HepG2 (cell line): Measurements from ENCODE around the gene PDXDC1. TPM values are rescaled to one million over a fixed set of nuclear protein-coding genes. Genes with fewer than 3 reads are reported as not detected.
"Not testable (repeated sequence)": the region's sequence is repeated elsewhere in the genome, so short reads cannot be mapped to it uniquely, and the experiment has no call there.

Experiments
- ATAC-seq: fragments of 200-7000 bp; cut with Tn5 transposase; 3 replicates; pipeline ENCODE4 v1.9.1; 2020; ENCODE audit warnings: mild to moderate bottlenecking, moderate library complexity
- BruUV-seq: library from RNA; stranded (reverse); fragments of 400-500 nt; replicated peaks from 2 replicates; lab custom pipeline; 2021; lab: Mats Ljungman, UMichigan
- CTCF ChIA-PET: fragments of 300-600 bp; formaldehyde crosslinking; extraction: SDS; loops from one replicate; lab custom pipeline; 2021; ENCODE audit warnings: low total read pairs, inconsistent platforms, low intra/inter-chr PET ratio; lab: Yijun Ruan, JAX
- POLR2A ChIA-PET: fragments of 350-600 bp; sonication (Branson Sonifier 250); formaldehyde crosslinking; loops from one replicate; lab custom pipeline; 2020; ENCODE audit warnings: antibody characterized with exemption, inconsistent platforms; lab: Yijun Ruan, JAX
- DNase-seq: peaks from one replicate; pipeline ENCODE4 v3.0.0-alpha.2; 2015; ENCODE audit warnings: low spot score
- FAIRE-seq: peaks from 3 replicates; lab custom pipeline; 2011; peaks lifted over from hg19 to GRCh38; lab: Jason Lieb, UNC
- H2AFZ ChIP-seq: one replicate; pipeline ENCODE4 v1.6.1; 2011; ENCODE audit warnings: low read length, inconsistent platforms
- H3K27ac ChIP-seq: fragments of 300-600 bp; 3 replicates; pipeline ENCODE4 v1.8.0; 2011; ENCODE audit warnings: mixed run types, mild to moderate bottlenecking, mixed read lengths, low read length, inconsistent platforms; ENCODE audit not compliant: insufficient read depth; ENCODE audit errors: extremely low read length
- H3K27me3 ChIP-seq, 2 experiments: fragments of 200-600 bp in 1 of 2; 2 replicates in 1 of 2; 3 replicates in 1 of 2; pipeline versions ENCODE4 v1.6.0 to v1.8.0; 2011; ENCODE audit warnings: low read length in 2 of 2, mild to moderate bottlenecking in 2 of 2, moderate library complexity in 2 of 2, inconsistent platforms in 1 of 2; ENCODE audit not compliant: insufficient read depth in 2 of 2, control insufficient read depth in 1 of 2
- H3K36me3 ChIP-seq, 2 experiments: fragments of 200-600 bp in 1 of 2; replicated peaks in 1 of 2; 2 replicates in 1 of 2; 3 replicates in 1 of 2; pipeline versions ENCODE4 v1.5.1 to v1.8.0; 2011; ENCODE audit warnings: low read length in 2 of 2, inconsistent platforms in 1 of 2; ENCODE audit not compliant: insufficient read depth in 2 of 2, control insufficient read depth in 1 of 2
- H3K4me1 ChIP-seq: 2 replicates; pipeline ENCODE4 v1.5.1; 2012; ENCODE audit warnings: low read length, inconsistent platforms; ENCODE audit not compliant: insufficient read depth
- H3K4me2 ChIP-seq: 2 replicates; pipeline ENCODE4 v1.6.0; 2011; ENCODE audit warnings: low read depth, low read length, inconsistent platforms
- H3K4me3 ChIP-seq, 3 experiments: fragments of 200-600 bp in 1 of 3; sonication (generic), shearing (Covaris generic) in 1 of 3; replicated peaks in 1 of 3; 2 replicates each; pipeline ENCODE4 v1.5.1; 2011 to 2016; ENCODE audit warnings: low read length in 3 of 3, inconsistent platforms in 2 of 3, low read depth in 2 of 3, mild to moderate bottlenecking in 2 of 3, control low read depth in 1 of 3, mixed read lengths in 1 of 3; ENCODE audit not compliant: insufficient read depth in 1 of 3
- H3K79me2 ChIP-seq: one replicate; pipeline ENCODE4 v1.6.1; 2011; ENCODE audit warnings: low read length, inconsistent platforms; ENCODE audit not compliant: insufficient read depth
- H3K9ac ChIP-seq: 2 replicates; pipeline ENCODE4 v1.6.0; 2011; ENCODE audit warnings: mild to moderate bottlenecking, low read depth, low read length, inconsistent platforms; ENCODE audit not compliant: insufficient read depth
- H3K9me3 ChIP-seq: 2 replicates; pipeline ENCODE4 v1.5.1; 2012; ENCODE audit warnings: mild to moderate bottlenecking, low read length
- H4K20me1 ChIP-seq: 2 replicates; pipeline ENCODE4 v1.6.0; 2011; ENCODE audit warnings: inconsistent platforms, mild to moderate bottlenecking, low read length, moderate library complexity; ENCODE audit not compliant: insufficient read depth
- WGBS: methylation state at CpG from one replicate; pipeline ENCODE4 v1.1.6; 2017; ENCODE audit warnings: low lambda C conversion rate; 5-methylcytosine and 5-hydroxymethylcytosine counted together
- in situ Hi-C: cut with HindIII; loops from 2 replicates; pipeline ENCODE4 v1.10.0; 2017; ENCODE audit warnings: low pct_unique_long_range_greater_than_20kb; ENCODE audit not compliant: extremely low pct_ligation_motif_present
- intact Hi-C: fragments of 100-400 bp; cut with micrococcal nuclease; formaldehyde crosslinking; loops from one replicate; pipeline ENCODE4 v1.10.0; 2022; ENCODE audit not compliant: unreplicated experiment
- polyA plus RNA-seq, 8 experiments: library from polyadenylated mRNA; depleted of rRNA in 3 of 8; stranded (reverse) in 7 of 8; unstranded in 1 of 8; fragments of >200 nt; fragmentation: Illumina TruSeq in 4 of 8; extraction: Trizol in 4 of 8; gene quantifications; 2 replicates each; pipeline versions ENCODE4 v1.2.1 to v1.2.3, GENCODE V29; 2011 to 2016; ENCODE audit warnings: low read depth in 4 of 8, missing spikeins in 1 of 8, mixed read lengths in 1 of 8; ENCODE audit not compliant: insufficient read depth in 1 of 8
- total RNA-seq, 5 experiments: library from RNA; depleted of rRNA; stranded (reverse); fragments of >200 nt; fragmentation: Illumina TruSeq; extraction: Trizol; gene quantifications; 2 replicates each; pipeline ENCODE4 v1.2.3, GENCODE V29; 2016; ENCODE audit warnings: low read depth in 1 of 5

The PDXDC1 gene
- total and polyA plus RNA-seq, 2 of the 13 experiments (the other 11 are each of a cell fraction or from before 2014, with no cell fraction given) = 133 to 169 TPM

GRCh38 chr16:15076161-15076560 is 101.3 kb downstream of the PDXDC1 start:
- POLR2A ChIA-PET = interaction anchor here (2.3 kb wide), 1 partner anchor 18 kb away, joined by 10 read pairs; the partner anchor contains the start of gene RRN3
- not testable (repeated sequence) for FAIRE-seq

GRCh38 chr16:15080883-15081282 is 106.1 kb downstream of the PDXDC1 start:
- H3K36me3 ChIP-seq = peaks cover 11 to 64% of the 10 kb centered on the region in 2 experiments
- POLR2A ChIA-PET, H4K20me1 ChIP-seq, H3K9ac ChIP-seq, BruUV-seq, H2AFZ ChIP-seq, H3K27ac ChIP-seq, H3K27me3 ChIP-seq, H3K4me2 ChIP-seq, H3K9me3 ChIP-seq, in situ Hi-C loops, H3K4me3 ChIP-seq, FAIRE-seq, ATAC-seq, CTCF ChIA-PET, intact Hi-C loops, H3K4me1 ChIP-seq, H3K79me2 ChIP-seq, DNase-seq: not testable (repeated sequence)
- WGBS = 100% methylated on average over 1 of the region's 1 CpG

More at GRCh38 chr16:15076161-15076560, 101.3 kb downstream of the PDXDC1 start:
- CTCF ChIA-PET, H3K9me3 ChIP-seq, H4K20me1 ChIP-seq, H3K9ac ChIP-seq, H3K4me3 ChIP-seq, H3K79me2 ChIP-seq, DNase-seq, H3K27ac ChIP-seq, BruUV-seq, H2AFZ ChIP-seq, H3K4me1 ChIP-seq, H3K4me2 ChIP-seq, intact Hi-C loops, ATAC-seq, in situ Hi-C loops, H3K27me3 ChIP-seq: not testable (repeated sequence)
- peaks cover 22 to 62% of the 10 kb centered on the region in 2 experiments for H3K36me3 ChIP-seq
- 98% methylated on average over 2 of the region's 2 CpGs for WGBS

- POLR2A ChIA-PET, H3K9ac ChIP-seq, H3K27ac ChIP-seq, H3K27me3 ChIP-seq, H3K79me2 ChIP-seq, in situ Hi-C loops, ATAC-seq, H3K4me1 ChIP-seq, H3K9me3 ChIP-seq, H4K20me1 ChIP-seq, H3K4me3 ChIP-seq, DNase-seq, intact Hi-C loops, BruUV-seq, H2AFZ ChIP-seq, FAIRE-seq, H3K4me2 ChIP-seq, CTCF ChIA-PET: not testable (repeated sequence)
- H3K36me3 ChIP-seq = peaks cover 14 to 72% of the 10 kb centered on the region in 2 experiments; a peak in 4 of 5 replicates
- WGBS = 97% methylated on average over 3 of the region's 3 CpGs
These were observed 108.0 kb downstream of the PDXDC1 start for GRCh38 chr16:15082788-15083187.
